Spleen (tissue), 7 donors: ENCODE measurements around the gene PGLYRP1.

Experiments used
- CTCF ChIP-seq, 11 experiments: fragments of 200-600 bp in 7 of 11; fragments of 450-650 bp in 4 of 11; sonication (generic) in 4 of 11; IDR thresholded peaks in 8 of 11; conservative IDR thresholded peaks in 3 of 11; 1 replicate in 7 of 11; 2 replicates in 4 of 11; pipeline versions ENCODE4 v1.4.0 to v1.8.0; 2016 to 2021; ENCODE audit warnings: antibody characterized with exemption in 11 of 11, inconsistent platforms in 4 of 11, mild to moderate bottlenecking in 1 of 11
- POLR2A ChIP-seq, 3 donors: fragments of 450-650 bp; IDR thresholded peaks; one replicate each; pipeline ENCODE4 v1.5.1; 2017; ENCODE audit warnings: antibody characterized with exemption in 3 of 3, mild to moderate bottlenecking in 1 of 3
- POLR2AphosphoS5 ChIP-seq, 3 donors: sonication (generic); formaldehyde crosslinking; IDR thresholded peaks; one replicate each; pipeline ENCODE4 v1.5.1; 2017; ENCODE audit warnings: antibody characterized with exemption in 3 of 3
- donor health status: DM: no; HTN: no; CAD: no; lungs with moderate emphysema.
- donor health status: DM: no; HTN: no; CAD: no.
- donor health status: DM: no; HTN: no; CAD: no.

DNA sequence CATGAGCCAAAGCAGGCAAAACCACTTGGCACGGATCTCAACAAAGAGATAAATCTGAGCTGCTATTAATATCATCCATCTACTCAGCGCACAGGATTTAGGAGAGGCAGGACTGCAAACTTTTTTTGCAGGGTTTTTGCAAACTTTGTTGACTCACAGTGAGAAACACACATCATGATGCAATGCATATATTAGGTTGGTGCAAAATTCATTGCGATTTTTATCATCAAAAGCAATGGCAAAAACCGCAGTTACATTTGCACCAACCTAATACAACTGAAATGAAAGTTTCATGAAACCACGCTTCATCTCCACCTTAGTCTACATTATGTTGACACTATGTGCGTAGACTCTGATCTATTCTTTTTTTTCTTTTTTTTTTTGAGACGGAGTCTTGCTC lies 44.7 kb downstream of the PGLYRP1 start:
- TF ChIP-seq CTCF (IDR thresholded peaks at IDR 0.05 in 8 of 11, conservative IDR thresholded peaks at IDR 0.05 in 3 of 11) (no peak), POLR2A (IDR thresholded peaks at IDR 0.05) (no peak), POLR2AphosphoS5 (IDR thresholded peaks at IDR 0.05) (no peak)
